ENCODE results near the gene RAX. TPM values are rescaled to one million over a fixed set of nuclear protein-coding genes. Genes with fewer than 3 reads are reported as not detected.
A peak's percentile ranks its signal among the peaks of the same experiment; 100 is the strongest.

RAX gene
- total and polyA plus RNA-seq, 2 of the 4 experiments (the other 2 are of a cell fraction) = not detected

GRCh38 chr18:59220784-59221765 is 52.2 kb downstream of the RAX start:
- H3K4me1 ChIP-seq (ENCODE audit: control insufficient read depth, insufficient read depth, low read length) = no peaks in the 10 kb centered on the region
- no peak overlapping the region for H3K9ac ChIP-seq (ENCODE audit: low read depth, low read length)
- dilution Hi-C loops (cut with HindIII; ENCODE audit: low sequenced_read_pairs, unreplicated experiment) (no loop called here), intact Hi-C loops (cut with micrococcal nuclease) (no loop called here), in situ Hi-C loops (cut with MboI; ENCODE audit: low sequenced_read_pairs) (no loop called here)
- H4K8ac ChIP-seq (ENCODE audit: low read depth in 2 of 2, low read length in 2 of 2) = no peak overlapping the region
- 0 out of 2 replicates have a peak, but pooled peaks have one; percentile 27 for ATAC-seq (ENCODE audit: low read depth)
- no peak overlapping the region for H3K14ac ChIP-seq (replicated peaks; ENCODE audit: low read depth, low read length)
- ChIA-PET POLR2A (ENCODE audit: unreplicated experiment) (no interaction called here), CTCF (no interaction called here)
- TF ChIP-seq MAZ (IDR thresholded peaks at IDR 0.05; ENCODE audit: borderline replicate concordance, low read depth, low read length) (no peak), POLR2A (IDR thresholded peaks at IDR 0.05; ENCODE audit: low read depth, low read length) (no peak), RFX5 (IDR thresholded peaks at IDR 0.05; ENCODE audit: low read depth, low read length) (no peak), MAFK (IDR thresholded peaks at IDR 0.05; ENCODE audit: low read depth, low read length) (no peak), NFE2L2 (IDR thresholded peaks at IDR 0.05; ENCODE audit: low read depth, low read length) (no peak), RAD21 (IDR thresholded peaks at IDR 0.05; ENCODE audit: low read length) (no peak), USF2 (IDR thresholded peaks at IDR 0.05; ENCODE audit: low read depth, low read length) (no peak), CEBPB (IDR thresholded peaks at IDR 0.05; ENCODE audit: low read depth, low read length) (no peak), SMC3 (IDR thresholded peaks at IDR 0.05; ENCODE audit: low read depth, low read length) (no peak), RCOR1 (IDR thresholded peaks at IDR 0.05; ENCODE audit: insufficient replicate concordance, low read length) (no peak), MXI1 (IDR thresholded peaks at IDR 0.05; ENCODE audit: borderline replicate concordance, low read depth, low read length) (no peak), FOS (IDR thresholded peaks at IDR 0.05; ENCODE audit: low read depth, low read length) (no peak)
- TF ChIP-seq, protein P1, sequence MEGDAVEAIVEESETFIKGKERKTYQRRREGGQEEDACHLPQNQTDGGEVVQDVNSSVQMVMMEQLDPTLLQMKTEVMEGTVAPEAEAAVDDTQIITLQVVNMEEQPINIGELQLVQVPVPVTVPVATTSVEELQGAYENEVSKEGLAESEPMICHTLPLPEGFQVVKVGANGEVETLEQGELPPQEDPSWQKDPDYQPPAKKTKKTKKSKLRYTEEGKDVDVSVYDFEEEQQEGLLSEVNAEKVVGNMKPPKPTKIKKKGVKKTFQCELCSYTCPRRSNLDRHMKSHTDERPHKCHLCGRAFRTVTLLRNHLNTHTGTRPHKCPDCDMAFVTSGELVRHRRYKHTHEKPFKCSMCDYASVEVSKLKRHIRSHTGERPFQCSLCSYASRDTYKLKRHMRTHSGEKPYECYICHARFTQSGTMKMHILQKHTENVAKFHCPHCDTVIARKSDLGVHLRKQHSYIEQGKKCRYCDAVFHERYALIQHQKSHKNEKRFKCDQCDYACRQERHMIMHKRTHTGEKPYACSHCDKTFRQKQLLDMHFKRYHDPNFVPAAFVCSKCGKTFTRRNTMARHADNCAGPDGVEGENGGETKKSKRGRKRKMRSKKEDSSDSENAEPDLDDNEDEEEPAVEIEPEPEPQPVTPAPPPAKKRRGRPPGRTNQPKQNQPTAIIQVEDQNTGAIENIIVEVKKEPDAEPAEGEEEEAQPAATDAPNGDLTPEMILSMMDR (conservative IDR thresholded peaks at IDR 0.05; ENCODE audit: low read depth, low read length) = no peak
- H3K9me1 ChIP-seq (ENCODE audit: insufficient read depth, low read length) = no peaks in the 10 kb centered on the region
- no peak overlapping the region for H3K4me2 ChIP-seq (ENCODE audit: low read depth, low read length)
- no peak overlapping the region for H2AFZ ChIP-seq (replicated peaks; ENCODE audit: low read length, poor library complexity)
- H3K18ac ChIP-seq (ENCODE audit: low read depth, low read length) = no peak overlapping the region
- H2AK5ac ChIP-seq (ENCODE audit: low read depth, low read length) = no peak overlapping the region
- H3K27me3 ChIP-seq (ENCODE audit: control insufficient read depth, insufficient read depth, low read length) = peaks cover 74% of the 10 kb centered on the region
- BruUV-seq (replicated peaks) = no TSS peak
- no peak overlapping the region for H4K91ac ChIP-seq (ENCODE audit: insufficient read depth, low read depth, low read length)
- no peak overlapping the region for H3K4me3 ChIP-seq (ENCODE audit: insufficient read depth, low read depth, low read length)
- H3K23ac ChIP-seq (ENCODE audit: low read depth, low read length) = no peak overlapping the region
- no peak overlapping the region for H3K27ac ChIP-seq (ENCODE audit: insufficient read depth, low read length)
- H3K79me1 ChIP-seq (ENCODE audit: low read depth in 1 of 2, low read length in 2 of 2) = no peaks in the 10 kb centered on the region
- no peaks in the 10 kb centered on the region for H3K36me3 ChIP-seq (ENCODE audit: control insufficient read depth, insufficient read depth, low read length)
- no peak overlapping the region for H2BK15ac ChIP-seq (ENCODE audit: low read depth, low read length)
- 1% methylated on average over 28 of the region's 47 CpGs; no CpG with 5 or more reads in 1 of the 2 experiments for WGBS, 2 experiments (ENCODE audit: extremely low coverage in 2 of 2, insufficient read length in 1 of 2)
- H3K9me3 ChIP-seq (ENCODE audit: control insufficient read depth, insufficient read depth, low read length) = no peaks in the 10 kb centered on the region
- no peak overlapping the region for H4K5ac ChIP-seq (ENCODE audit: low read depth, low read length)
- no peak for DNase-seq
- H4K20me1 ChIP-seq (ENCODE audit: insufficient read depth, low read length) = no peaks in the 10 kb centered on the region; the same call in 1 of the 2 replicates
- H2BK5ac ChIP-seq (ENCODE audit: low read depth, low read length, poor library complexity, severe bottlenecking) = no peak overlapping the region
- H2AK9ac ChIP-seq (replicated peaks; ENCODE audit: low read depth, low read length, poor library complexity) = no peak overlapping the region
- H2BK120ac ChIP-seq (ENCODE audit: low read depth, low read length) = no peak overlapping the region
- H3K4ac ChIP-seq (ENCODE audit: low read depth, low read length) = no peak overlapping the region
- no peak overlapping the region for H2BK20ac ChIP-seq (ENCODE audit: low read depth, low read length)
- no peak overlapping the region for H3K56ac ChIP-seq (ENCODE audit: extremely low read depth, insufficient read depth, low read length)

Data from IMR-90 (cell line).